Hematopoietic multipotent progenitor cell treated with erythropoietin and hydrocortisone succinate and interleukin-3 and kit ligand, for 8 days (in vitro differentiated cells): ENCODE data around the gene REEP6.
"Not testable (repeated sequence)": the region's sequence is repeated elsewhere in the genome, so short reads cannot be mapped to it uniquely, and the experiment has no call there.

Experiments used
- DNase-seq: peaks from one replicate; pipeline ENCODE4 v3.0.0-alpha.2; 2015

Gene REEP6

DNA sequence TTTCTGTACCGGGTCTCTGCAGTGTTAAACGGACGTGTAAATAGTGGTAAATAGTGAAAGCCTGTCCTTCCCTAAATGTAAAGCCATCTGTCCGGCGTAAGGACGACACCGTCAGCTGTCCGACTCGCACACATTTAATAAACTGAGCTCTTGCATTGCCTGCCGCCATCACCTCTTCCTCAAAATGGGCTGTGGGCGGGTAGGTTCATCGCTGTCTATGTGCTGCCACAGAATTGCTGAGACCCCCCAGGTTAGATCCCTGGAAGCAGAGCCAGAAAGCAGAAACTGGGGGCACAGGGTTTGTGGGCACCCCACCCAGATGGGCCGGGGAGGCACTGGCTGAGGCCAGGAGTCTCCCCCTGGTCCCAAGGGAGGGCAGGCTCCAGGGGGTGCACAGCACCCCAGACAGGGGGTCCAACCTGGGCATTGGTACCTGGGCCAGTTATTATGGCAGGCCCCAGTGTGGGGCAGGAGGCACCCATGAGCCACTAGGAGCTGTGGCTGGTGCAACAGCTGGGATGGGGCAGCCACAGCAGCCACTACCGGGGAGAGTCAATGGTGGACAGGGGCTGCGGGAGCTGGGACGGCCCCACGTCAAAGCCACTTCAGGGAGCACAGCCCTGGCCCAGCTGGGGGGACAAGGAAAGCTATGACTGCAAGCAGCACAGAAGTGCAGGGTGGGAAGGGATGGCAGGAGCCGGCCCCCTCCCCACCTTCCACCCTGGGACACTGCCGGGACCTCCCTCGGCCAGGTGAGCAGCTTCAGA, 17.7 kb upstream of the REEP6 start:
- DNase-seq = no peak

DNA sequence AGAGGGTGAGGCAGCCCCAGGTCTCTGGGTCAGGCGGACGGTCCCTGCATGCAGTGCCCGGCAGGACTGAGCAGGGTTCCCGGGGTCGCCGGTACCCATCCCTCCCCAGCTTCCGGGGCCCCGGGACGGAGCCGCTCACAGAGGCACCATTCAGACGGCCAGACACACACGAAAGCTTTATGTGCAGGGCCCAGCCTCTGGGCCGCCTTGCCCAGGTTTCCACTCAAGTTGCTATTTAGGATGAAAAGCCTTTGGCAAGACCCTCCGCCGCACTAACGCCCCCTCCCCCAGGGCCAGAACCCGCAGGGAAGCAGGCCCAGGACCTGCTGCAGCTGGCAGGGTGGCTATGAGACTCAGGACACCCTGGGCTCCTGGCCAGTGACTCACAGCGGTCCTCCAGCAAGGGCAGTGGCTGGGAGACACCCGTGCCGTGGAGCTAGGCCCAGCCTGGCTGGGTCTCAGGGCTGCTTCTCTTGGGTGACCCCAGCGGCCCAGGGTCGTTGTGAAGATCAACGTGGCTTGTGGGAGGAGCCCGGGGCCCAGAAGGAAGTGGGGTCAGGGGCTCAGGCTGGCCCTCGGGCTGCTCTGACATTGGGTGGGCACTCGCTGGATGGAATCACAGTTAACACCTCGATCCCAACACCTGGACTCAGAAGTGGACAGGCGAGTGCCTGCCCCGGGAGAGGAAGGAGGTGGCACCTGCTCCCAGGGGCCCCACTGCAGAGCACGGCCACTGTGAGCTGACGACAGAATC, 16.8 kb upstream of the REEP6 start:
- DNase-seq = no peak

DNA sequence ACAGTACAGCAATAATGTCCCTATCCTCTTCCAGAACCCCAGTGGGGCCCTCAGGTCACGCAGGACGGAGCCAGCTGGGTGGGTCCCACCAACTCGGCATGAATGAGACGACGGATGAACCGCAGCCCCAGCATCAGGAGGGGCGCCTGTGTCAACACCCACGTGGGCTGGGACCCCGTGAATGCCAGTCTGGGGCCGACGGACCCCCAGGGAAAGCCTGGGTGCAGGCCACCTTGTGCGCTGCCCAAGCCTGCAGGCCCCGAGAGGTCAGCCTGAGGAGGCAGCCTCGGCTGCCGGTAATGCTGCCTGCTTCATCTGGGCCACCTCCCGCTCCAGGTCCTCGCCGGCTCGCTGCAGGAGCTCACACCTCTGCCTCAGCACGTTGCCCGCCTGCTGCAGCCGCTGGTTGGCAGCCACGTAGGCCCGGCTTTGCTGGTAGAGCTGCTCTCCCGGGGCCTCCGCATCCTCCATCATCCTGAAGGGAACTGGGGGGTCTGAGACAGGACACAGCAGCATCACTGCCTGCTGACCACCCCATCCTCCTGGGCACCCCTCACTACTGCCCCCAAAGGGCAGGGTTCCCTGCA, 16.1 kb upstream of the REEP6 start:
- DNase-seq = no peak

DNA sequence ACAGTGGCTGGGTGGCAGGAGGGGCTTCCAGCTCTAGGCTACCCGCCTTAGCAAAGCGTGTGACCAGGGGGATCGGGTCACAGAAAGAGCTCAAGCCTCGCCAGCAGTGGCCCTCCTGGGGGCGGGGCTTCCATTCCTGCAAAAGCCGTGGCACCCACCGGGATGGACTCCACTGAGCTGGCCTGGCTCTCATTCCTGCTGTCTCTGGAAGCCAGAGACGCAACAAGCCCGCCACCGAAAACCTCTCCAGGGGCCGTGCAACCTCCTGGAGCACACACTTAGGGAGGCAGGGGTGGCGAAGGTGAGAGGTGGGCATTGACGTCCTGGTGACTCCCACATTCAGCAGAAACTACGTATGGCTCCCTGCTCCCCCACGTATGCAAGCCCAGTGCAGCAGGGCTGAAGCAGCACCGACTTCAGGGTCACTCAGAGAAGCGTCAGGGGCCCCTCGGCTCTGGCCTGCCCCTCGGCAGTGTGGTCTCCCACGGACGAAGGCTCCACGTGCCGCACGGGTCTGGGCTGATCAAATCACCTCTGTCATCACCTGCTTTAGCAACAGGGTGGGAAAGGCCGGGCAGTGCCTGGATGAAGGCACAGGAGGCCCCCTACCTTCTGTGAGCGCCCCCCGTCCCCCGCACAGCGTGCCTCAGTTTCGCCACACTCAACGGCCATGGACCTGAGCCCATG, 15.1 kb upstream of the REEP6 start:
- DNase-seq = no peak

DNA sequence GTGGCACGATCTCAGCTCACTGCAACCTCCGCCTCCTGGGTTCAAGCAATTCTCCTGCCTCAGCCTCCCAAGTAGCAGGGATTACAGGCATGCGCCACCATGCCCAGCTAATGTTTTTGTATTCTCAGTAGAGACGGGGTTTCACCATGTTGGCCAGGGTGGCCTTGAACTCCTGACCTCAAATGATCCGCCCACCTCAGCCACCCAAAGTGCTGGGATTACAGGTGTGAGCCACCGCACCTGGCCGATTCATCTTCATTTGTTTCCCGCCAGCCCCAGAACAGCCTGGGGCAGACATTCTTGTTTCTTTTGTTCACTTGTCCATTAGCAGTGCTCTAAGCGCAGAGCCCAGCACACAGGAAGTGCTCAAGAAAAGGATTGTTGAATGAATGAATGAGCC, 13.9 kb upstream of the REEP6 start:
- DNase-seq = not testable (repeated sequence)

DNA sequence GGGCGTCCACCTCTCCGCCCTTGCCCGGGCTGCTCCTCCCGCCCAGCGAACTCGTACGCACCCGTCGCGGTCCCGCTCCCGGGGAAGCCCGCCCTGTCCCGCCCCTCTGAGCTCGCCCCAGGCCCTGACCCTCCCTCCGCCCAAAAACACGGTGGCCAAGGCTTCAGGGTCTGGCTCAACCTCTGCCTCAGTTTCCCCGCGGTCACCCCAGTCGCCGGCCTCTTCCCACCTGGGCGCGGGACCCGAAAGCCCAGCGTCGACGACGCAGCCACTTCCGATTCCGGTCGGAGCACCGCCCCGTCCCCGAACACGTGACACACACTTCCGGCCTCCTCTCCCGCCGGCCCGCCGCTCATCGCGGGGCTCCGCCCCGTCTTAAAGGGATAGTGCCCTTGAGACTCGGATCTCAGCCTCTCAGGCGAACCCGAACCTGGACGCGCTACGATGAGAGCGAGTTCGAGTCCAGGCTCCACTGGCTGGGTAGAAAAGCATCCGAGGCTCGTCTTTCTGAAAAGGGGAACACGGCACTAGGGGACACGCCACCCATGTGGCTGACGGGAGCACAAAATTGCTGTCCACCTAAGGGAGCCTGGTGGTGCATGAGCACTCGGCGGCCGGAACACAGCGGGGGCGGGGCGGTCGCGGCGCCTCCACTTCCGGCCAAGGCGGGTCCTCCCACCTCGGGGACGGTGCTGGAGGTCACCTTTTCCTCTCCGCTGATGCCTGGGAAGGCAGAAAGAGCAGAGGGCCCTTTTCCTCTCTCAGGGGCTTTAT, 11.9 kb upstream of the REEP6 start, which contains the start of gene C19orf25:
Gene C19orf25 (minus strand): TSS at position 282 of the 774 bp plus-strand sequence. CDS start 312 bp downstream, outside the sequence.
- peak; percentile 95 for DNase-seq

DNA sequence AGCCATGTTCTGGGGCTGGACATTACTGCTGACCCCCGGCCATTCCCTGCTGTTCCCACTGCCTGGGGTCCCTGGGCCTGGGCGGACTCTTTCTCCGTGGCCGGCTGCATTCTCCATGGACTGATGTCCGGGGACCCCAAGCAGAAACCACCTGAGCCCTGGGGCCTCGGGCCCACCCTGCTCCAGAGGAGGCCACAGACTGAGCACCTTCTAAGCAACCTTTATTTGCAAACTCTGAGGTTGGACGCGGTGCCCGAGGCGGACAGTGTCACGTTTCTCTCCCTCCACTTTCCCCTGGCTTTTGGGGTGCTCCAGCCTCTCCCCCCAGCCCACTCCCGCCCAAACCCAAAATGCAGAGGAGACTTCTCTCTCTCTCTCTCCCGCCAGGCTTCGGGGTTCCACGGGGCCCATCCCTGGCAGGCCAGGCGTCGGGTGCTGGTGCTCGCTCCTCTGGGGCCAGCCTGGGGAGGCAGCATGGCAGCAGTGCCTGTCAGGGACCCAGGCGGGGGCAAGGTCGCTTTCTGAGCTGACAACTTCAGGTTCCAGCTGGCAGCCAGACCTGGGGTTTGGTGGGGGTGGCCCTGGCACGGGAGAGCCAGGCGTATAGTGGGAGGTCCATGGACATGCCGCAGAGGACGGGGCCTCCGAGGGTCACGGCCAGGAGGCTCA, 9.6 kb upstream of the REEP6 start:
- no peak for DNase-seq

DNA sequence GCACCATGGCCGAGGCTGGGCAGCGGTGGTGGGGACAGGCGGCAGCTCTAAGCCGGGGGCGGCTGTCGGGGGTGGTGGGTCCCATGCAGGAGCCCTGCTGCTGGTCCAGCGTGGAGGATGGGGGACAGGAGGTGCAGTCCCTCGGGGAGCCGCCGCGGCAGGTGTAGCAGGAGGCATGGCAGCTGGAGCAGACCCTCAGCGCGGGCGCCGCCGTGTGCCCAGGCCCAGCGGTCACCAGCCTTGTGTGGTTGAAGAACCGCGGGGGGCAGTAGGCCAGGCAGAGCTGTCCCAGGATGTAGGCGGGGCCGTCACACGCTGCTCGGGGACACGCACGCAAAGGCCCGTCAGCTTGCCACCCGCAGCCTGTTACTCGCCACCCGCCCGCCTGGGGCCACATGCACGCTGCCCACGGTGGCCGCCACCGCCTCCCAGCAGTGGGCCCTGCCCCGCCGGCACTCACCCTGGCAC, 9.1 kb upstream of the REEP6 start:
- DNase-seq = no peak

DNA sequence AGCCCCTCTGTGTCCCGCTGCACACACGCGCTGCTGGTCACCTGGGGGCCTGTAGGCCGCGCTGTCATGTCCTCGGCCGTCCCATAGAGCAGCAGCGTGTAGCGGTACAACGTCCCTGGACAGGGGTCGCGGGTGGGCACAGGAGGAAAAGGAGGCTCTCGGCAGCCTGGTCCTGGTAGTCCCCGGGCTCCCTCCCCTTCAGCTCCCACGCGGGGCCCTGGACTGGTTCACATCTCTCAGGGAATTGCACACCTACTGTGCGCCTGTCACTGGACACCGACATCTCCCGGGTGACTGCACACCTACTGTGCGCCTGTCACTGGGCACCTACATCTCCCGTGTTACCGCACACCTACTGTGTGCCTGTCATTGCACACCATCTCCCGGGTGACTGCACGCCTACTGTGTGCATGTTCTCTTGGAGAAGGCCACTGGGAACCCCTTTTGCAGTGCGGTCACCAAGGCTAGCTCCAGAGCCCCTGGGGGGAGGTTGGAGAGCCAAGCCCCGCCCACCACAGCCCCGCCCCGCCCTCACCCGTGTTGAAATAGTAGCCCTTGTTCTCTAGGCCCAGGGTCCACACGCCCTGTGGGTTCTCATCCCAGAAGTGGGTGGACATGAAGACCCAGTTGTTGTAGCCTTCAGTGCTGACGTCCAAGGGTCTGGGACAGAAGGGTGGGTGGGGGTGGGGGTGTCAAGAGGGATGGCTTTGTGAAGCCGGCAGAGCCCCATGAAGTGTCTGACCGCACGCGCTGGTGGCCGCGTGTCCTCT, 8.4 kb upstream of the REEP6 start:
- no peak for DNase-seq

DNA sequence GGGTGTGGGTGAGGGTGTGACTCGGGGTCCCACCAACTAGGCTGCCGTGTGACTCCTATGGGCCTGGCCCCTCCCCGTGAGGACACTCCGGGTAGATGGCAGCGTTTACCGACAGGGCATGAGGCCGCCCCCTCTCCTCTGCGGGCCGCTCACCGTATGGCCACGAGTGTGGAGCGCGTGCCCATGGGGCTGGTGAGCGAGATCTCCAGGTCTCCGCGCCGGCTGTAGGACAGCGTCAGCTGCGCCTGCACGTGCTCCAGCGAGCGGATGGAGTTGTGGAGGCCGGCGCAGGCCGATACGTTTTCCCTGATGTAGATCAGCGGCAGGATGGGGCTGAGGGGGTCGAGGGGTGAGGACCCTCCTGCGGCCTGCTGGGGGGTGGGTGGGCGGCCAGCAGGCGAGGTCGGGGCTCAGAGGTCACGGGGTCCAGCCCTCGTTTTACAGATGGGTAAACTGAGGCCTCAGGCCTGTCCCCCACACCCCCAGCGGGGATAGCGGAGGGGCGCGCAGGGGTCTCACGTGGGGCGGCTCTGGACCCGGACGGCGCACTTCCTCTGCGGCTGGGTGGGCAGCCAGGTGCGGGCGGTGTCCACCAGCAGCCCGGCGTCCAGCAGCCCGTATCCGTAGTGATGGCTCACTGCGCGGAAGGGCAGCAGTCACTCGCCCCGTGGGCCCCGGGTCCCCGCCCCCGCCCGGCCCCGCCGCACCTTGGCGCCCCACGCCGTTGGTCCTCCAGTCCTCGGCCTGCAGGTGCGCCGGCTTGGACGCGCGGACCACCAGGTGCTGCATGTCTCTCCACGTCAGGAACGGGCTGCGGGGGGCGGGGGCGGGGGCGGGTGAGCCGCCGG, 7.6 kb upstream of the REEP6 start:
- no peak for DNase-seq

DNA sequence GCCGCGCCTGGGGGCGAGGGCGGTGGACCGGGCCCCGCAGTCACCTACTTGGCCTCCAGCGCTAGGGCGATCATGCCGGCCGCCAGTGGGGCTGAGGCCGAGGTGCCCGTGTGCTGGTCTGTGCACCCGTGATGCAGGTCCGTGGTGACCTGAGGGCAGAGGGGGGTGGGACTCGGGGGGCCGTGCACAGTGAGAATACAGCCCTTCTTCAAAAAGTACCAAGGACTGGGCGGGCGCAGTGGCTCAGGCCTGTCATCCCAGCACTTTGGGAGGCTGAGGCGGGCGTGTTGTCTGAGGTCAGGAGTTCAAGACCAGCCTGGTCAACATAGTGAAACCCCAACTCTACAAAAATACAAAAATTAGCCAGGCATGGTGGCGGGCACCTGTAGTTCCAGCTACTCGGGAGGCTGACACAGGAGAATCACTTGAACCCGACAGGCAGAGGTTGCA, 7.0 kb upstream of the REEP6 start:
- DNase-seq = no peak

DNA sequence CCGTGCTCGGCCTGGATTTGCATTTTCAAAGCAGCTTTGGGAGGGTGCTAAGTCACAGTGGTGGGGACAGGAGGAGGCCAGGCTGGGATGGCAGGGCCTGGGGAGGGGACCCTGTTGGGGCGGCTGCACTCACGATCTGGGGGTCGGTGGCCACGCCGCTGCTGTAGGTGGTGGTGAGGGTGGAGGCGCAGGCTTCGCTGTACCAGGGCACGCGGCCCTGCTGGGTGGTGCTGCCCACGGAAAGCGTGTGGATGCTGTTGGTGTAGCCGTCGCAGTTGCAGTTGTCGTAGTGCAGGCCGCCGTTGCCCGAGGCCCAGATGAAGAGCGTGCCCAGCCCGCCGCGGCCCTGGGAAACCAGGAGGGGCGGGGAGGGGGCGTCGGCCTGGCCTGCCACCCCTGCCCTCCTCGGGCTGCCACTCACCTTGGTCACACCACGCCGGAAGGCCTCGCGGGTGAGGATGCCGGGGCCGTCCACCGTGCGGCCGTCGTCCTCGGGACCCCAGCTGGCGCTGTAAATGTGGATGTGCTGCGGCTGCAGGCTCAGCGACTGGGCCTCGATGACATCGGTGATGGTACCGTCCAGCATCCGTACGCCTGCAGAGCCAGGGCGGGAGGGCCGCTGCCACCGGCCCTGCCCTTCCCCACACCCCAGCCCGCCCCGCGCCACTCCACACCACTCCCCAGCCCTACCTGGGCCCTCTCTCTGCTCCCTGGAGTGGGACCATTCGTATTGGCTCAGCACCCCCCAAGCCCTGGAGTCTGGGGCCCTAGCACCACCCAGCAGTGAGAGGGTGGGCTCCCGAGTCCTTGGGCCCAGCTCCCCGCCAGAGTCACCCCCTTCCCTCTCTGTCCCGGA, 4.0 kb upstream of the REEP6 start:
- no peak for DNase-seq

DNA sequence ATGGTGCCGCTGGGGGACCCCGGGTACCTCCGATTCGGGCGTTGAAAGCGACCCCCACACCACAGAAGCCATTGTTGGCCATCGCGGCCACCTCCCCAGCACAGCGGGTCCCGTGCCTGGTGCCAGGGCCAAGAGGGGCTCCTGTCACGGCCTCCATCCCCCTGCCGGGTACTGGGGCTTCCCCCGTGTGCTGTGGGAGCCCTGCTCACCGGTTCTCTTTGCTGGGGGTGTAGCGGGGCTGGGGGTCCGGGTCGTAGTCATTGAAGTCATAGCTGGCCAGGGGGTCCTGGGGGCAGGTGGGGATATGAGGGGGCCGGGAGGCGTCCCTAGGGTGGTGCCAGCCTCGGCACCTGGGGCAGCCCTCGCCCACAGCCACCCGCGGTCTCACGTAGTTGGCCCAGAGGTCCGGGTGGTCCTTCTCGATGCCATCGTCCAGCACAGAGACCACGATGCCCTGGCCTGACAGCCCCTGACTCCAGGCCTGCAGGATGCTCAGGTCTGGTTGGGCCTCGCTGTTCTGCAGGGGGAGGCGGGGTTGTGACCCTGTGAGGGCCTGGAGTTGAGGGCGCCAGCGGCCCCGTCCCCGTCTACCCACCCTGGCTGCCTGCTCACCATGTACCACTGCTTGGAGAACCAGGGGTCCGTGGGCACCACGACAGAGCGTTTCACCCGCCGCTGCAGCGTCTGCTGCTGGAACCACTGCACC, 3.3 kb upstream of the REEP6 start:
- no peak for DNase-seq

DNA sequence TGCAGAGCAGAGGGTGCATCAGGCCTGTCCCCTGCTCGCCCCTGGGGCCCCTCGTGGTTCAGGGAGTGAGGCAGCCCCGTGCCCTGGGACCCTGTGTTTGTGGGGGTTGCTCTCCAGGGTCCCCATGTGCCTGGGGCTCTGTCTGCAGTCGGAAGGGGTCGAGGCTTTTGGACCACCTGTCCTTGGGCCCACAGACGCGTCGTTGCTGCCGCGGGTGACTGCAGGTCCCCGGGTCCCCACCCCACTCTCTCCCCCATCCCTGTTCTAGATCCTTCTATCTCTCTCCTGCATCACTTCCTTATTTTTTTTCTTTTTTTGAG, 2.7 kb upstream of the REEP6 start:
- no peak for DNase-seq

DNA sequence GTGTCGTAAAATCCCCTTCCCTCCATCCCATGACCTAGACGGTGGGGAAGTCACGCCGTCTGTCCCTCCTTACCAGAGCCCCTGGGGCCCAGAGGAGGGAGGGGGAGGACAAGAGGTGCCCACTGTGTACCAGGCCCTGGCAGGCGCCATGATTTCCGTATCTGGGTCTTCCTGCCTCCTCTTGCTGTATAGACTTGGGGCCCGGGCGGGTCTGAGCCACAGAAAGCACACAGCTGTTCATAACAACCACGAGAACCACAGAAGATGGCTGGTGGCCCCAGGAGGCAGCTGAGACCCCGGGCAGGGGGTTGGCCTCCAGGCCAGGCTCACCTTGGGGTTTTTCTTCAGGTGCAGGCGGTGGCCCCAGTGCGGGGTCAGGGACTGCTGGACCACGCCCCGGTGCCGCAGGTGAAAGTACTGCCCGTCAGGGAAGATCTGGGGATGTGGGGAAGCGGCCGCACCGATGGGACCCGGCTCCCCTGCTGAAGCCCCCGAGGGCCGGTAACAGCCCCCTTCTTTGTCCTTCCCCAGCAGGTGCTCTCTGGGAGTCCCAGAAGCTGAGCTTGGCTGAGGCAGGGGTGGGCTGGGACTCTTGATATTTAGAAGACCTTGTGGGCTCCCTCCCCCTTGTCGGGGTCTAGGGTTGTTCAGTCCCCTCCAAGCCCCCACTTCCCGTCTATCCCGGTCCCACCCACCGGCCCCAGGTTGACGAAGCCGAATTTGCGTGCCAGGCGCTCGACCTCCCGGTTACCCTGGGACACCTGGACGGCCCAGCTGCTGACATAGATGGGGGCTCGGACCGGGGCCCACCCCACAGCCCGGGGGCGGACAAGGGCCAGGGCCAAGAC, 1.3 kb upstream of the REEP6 start:
- DNase-seq = no peak

DNA sequence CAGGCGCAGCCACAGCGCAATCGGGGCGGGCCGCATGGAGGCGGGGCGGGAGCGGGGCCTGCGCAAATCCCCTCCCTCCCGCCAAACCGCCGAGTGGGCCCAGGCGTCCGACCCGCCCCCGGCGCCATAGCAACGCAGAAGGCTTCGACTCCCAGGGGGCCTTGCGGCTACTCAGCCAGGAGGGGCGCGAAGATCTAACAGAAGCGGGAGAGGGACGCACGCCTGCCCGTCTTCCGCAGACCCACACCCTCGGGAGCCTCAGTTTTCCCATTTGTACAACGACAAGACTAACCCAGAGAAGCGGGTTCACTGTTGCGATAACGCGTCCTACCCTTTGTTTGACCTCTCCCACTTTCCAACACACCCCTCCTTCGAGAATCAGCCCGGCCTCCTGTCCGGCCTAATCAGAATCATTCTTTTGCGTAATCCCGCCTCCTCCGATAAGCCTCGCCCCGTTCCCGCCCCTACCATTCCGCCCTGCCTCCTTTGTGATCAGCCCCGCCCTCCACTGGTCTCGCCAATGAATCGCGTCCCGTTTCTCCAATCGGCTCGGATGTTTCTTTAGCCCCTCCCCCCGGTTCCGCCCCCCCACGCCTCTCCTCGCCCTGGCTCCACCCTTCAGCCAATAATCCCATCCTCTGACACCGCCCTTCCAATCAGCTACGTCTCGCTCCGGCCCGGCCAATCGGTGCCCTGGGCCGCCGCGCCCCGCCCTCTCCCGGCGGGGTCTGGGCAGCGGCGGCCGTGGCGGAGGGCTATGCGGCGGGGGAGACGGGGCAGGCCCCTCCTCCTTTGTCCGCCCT, 469 bp upstream of the REEP6 start, which contains the start of gene PCSK4:
Gene PCSK4 (minus strand): TSS at position 40 of the 803 bp plus-strand sequence. CDS start 4 bp downstream, at position 36.
- peak; percentile 98 for DNase-seq

DNA sequence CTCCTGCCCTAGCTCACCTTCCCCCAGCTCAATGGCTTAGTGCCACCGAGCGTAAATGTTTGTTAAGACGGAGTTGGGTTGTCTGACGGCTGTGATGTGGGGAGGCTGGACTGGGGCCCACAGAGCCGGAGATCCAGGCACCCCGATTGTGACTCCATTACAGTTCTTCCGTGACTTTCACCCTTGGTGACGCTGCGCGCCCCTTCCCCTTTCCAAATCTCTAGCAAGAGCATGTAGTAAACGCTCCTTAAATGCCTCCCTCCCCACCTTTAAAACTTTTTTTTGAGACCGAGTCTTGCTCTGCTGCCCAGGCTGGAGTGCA, 829 bp downstream of the REEP6 start:
- no peak for DNase-seq
